GM20431 (cell line): Measurements from ENCODE around the gene GRM7.

Experiments used
- in situ Hi-C: fragments of 300-500 bp; cut with MseI, MboI; formaldehyde crosslinking; loops from one replicate; pipeline ENCODE4 v1.15.0; 2020; ENCODE audit warnings: low sequenced_read_pairs; ENCODE audit not compliant: unreplicated experiment

Gene GRM7

DNA sequence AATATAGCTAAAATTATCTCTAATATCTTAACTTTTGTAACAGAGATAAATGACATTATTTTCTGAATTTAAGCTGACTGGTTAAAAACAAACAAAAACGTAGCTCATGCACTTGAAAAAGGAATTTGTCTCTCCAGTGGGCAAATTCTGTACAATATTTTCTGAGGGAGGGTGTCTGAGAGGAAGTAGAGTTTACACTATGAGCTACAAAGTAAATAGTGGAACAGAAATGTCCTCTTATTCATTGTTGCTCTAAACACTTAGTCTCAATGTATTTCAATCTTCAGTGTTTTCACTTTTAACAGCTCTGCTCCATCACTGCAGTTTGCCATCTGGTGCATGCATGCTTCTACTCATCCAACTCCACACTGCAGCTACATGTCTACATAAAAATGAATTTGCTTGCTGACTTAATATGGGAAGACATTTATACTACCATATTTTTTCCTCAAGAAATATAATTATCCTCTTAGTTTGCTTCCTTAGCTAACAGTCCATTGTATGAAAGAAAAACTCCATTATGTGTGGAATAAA is 823.3 kb downstream of the GRM7 start:
- in situ Hi-C loops: no loop called here

DNA sequence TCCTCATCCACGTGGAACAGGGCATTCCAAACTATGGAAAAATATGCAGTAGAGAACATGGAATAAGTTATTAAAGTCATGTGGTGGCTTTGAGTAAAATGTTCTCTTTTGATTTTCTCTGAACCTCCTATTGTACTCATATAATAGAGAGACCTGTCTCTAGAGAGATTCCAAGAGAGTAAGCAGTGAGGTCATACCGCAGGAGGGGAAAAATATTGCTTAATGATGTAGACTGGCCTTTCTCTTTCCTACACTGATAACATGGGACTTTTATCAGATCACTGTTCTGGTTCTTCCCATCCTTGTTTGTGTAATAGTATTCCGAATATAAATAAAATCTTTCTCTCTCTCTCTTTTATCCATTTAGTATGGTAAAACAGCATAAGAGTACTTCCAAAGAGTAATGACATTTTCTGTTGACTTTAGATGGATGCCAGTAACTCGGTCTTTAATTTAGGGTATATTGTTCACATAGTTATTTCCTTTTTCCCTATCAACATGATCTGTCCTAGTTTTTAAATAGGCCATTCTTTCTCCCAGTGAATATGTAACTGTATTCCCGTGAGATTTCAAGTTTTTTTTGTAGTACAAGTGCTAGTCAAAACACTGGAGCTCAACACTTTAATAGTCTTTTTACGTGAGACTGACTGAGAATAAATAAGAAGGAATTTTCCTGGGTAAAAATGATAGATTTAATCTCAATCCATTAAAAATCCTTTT is 826.7 kb downstream of the GRM7 start:
- in situ Hi-C loops: no loop called here

DNA sequence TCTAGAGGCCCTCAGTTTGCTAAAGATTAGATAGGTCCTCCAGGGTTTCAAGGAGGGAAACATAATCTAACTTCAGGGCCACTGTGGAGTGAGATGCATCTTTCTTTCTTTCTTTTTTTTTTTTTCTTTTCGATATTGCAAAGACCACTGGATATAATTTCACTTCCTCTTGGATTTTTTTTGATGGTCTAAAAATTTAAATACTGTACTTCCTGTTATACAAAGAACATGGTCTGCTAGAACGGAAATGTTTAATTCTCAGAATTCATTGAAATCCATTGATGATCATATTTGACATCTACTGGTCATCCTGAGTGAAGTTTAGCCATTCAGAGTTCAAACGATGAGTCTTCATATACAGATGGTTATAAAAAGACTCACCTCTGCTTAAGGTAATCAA is 832.0 kb downstream of the GRM7 start:
- in situ Hi-C loops: no loop called here

DNA sequence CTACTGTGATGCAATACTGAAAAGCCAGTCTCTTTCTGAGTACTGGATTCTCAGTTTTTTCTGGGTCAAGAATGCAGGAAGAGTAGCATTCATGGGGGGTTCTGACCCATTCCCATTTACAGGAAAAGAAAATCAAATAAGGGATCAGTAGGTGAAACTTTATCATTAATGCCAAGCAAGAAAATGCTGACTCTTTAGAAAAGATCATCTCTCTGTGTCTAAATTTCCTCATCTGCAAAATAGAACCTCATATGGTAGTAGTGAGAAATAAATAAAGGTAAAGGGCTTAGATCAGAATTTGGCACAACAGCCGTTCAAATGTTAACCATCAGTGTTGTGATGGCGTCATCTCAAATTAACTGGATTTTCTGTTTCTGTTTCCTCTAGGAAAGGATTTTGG is 833.1 kb downstream of the GRM7 start:
- in situ Hi-C loops: no loop called here

DNA sequence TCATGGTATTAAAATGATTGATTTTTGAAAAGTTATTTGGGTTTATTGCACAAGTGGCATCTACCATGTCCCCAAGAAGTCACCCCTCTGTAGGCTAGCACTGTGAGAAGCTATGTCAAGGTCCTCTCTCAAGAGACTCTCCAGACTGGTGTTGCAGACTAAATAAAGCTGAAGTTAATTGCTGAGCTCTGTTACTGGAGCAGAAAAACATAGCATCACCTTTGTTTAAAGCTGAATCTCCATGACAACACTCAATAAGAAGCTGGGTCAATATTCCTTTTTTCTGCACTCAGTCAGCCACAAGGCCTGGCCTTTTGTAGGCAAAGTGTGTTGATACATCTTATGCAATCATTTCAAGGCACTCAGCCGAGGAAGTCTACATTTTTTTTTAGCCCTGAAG is 834.1 kb downstream of the GRM7 start:
- in situ Hi-C loops: no loop called here

DNA sequence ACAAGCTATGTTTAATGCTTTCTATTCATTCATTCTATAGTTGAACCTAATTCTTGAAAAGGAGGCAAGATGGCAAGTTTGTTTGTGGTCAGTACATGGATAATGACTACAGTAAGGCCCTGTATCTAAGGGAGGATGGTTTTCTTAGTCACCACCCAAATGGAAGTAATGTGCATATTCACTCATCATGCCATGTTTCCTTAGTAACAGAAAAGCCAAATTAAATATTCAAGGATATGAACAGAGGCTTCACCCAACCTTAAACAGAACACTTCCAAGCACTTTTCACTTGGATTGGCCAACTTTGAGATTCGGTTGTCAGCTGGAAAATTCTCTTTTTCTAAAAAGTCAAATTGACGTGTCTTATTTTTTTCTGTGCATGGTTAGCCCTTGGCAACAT is 835.4 kb downstream of the GRM7 start:
- in situ Hi-C loops: no loop called here

DNA sequence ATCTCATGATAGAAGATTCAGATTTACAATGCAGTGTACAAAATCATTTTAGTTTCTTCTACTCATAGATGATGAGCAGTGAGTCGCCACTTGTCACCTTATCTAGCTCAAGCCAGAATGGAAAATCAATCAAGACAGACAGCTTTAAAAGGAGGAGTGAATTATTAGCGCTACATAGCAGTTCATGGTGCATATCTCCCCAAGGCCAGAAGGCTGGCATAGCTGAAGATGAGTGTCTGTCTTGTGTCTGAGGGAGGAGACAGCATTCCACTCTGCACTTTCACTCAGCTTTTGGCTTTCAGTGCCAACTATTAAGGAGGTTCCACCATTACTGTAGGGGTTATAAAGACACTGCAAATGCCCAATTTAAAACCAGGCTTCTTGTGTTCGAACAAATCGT is 836.6 kb downstream of the GRM7 start:
- in situ Hi-C loops: no loop called here

DNA sequence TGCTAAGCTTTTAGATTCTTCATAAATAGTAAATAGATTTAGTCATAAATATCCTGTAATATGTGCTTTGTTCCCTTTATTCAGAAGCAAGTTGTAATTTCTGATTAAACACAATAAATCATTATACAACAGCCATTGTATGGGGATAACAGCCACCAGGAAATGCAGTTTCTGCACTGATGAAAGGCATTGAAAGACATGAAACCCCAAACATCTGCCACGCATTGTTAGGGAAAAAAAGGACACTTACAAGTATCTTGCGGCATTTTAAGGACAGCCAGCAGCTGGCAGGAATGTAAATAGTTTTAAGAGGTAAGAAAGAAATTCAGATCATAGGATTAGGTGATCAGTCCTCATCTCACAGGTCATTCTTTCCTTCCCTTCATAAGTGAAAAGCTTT is 839.6 kb downstream of the GRM7 start:
- in situ Hi-C loops: no loop called here

DNA sequence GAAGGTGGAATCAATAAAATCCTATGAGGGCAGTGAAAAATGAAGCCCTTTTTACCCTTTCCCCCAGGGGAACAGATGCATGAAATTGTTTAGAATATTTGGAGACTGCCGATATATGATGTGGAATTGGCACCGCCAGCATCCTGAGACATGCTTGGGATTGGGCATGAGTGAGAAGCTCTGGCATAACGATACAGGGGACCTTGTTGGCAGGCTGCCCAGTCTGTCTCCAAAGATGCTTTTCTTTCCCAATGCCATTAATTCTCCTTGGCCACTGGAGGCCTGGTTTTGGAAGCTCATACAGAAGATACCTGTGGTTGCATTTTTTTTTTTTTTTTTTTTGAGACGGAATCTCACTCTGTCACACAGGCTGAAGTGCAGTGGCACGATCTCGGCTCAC is 840.1 kb downstream of the GRM7 start:
- in situ Hi-C loops: no loop called here

DNA sequence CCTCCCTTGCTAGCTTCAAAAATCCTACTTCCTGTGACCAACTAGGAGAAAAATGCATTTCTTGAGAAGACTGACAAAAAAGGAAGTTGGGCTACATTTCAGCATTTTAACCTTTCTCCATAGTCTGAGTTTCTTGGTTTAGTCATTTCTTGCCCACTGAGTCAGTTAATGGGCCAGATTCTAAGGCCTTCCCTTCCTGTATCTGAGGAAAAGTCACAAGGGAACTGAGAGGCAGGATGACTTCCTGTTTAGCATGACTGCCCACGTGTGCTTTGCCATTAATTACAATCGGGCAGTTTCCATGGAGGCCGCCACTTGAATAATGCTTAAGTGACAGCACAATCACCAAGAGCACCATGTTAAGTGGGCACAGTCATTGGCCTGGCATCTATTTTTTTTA is 846.3 kb downstream of the GRM7 start:
- in situ Hi-C loops: no loop called here

DNA sequence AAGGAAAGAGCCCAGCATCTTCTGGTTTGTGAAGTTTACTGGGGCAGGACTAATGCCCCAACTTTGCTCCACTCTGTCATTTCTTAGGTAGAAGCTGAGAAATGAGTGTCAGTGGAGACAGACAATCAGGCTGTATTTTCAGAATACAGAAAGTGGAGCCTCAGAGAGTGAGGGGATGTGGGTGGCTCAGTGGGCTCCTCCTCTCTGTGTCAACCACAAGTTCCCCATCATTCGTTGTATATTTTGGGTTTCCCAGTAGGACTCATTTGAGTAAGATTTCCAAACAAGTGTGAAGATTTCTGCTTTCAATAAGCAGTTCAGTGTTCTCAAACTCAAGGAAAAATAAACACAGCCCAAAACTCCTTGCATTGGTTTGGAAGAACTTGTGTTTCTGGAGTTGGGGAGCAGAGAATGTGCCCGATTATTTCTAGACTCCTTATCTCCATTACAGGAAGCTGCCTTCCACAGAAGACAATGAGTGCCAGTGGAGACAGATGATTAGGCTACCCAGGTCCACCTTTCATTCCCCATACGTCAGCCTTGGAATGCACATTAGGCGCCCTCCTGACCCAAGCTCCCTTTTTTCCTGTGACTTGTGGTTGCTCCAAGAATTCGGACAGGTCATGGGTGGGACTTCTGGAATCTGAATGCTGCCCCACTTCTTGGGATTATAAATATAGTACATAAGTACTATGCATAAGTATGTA is 848.6 kb downstream of the GRM7 start:
- in situ Hi-C loops: no loop called here

DNA sequence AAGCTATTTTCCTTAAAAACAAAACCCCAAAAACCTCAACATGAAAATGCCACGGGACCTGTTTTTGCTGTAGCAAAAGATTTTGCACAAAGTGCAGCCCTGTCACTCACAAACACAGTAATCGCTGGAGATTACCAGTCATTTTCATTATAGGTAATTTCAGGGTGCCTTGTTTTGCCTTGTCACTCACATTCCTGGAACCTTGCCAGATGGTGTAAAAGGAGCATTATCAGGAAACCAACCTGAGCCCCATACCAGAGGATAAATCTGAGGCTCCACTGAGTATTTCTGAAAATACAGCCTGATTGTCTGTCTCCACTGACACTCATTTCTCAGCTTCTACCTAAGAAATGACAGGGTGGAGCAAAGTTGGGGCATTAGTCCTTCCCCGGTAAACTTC is 849.4 kb downstream of the GRM7 start:
- in situ Hi-C loops: no loop called here

DNA sequence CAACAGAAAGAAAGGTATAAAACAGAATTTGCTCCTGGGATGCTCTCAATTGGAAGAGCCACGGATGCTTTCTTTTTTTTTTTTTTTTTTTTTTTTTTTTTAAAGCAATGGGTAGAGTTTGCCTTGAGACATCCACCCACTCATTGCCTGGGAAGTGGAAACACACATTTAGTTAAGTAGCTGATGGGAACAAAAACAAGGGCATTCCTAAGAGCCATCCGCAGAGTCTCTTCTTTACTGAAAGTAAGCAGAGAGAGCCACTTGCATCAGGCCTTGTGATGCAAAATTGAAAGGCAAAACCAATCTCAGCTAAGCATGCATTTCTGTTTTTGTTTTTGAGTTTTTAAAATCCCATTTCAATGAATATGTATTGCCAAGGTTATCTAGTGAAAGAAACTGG is 852.8 kb downstream of the GRM7 start:
- in situ Hi-C loops: no loop called here

DNA sequence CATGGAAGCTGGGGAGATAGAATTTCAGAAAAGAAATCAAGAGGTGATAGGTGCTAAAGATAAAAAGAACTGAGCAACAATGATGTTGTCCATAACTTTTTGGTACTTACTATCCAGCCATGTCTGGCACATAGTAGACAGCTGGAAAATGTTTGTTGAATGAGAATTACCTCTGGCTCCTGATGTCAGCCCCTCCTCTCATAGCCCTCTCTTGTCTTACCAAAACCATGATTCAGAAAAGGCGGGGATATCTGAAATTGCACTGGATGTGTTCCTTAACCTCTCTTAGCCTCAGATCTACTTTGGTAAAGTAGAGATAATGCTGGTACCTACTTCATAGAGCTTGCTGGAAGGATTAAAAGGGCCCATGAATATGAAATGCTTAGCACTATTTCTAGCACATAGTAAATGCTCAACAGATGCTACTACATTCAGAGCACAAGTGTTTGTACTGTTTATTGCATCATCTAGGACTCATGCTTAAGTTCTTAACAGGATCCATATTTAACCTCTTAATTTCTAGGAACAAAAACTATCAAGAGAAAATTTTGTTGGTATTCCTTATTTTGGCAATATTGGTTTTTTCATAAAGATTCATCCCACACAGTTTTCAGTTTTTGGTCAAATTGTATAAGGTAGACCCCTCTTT is 859.9 kb downstream of the GRM7 start:
- in situ Hi-C loops: no loop called here

DNA sequence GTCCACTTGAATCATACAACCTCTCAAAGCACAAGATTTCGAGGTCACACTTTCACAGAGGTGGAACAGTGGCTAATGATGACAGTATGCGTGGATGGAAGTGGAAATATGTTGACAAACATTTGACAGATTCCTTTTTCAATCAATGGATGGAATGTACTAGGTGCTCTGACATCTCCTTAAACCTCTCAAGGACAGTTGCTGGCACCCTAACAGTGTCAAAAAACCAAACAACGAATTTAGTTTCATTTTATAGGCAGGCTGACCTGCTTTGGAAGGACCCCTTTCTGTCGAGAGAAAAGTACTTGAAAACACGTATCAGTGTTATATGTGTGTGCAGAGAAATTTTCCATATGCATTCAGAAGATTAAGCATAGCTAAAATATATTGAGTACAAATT is 861.0 kb downstream of the GRM7 start:
- in situ Hi-C loops: no loop called here

DNA sequence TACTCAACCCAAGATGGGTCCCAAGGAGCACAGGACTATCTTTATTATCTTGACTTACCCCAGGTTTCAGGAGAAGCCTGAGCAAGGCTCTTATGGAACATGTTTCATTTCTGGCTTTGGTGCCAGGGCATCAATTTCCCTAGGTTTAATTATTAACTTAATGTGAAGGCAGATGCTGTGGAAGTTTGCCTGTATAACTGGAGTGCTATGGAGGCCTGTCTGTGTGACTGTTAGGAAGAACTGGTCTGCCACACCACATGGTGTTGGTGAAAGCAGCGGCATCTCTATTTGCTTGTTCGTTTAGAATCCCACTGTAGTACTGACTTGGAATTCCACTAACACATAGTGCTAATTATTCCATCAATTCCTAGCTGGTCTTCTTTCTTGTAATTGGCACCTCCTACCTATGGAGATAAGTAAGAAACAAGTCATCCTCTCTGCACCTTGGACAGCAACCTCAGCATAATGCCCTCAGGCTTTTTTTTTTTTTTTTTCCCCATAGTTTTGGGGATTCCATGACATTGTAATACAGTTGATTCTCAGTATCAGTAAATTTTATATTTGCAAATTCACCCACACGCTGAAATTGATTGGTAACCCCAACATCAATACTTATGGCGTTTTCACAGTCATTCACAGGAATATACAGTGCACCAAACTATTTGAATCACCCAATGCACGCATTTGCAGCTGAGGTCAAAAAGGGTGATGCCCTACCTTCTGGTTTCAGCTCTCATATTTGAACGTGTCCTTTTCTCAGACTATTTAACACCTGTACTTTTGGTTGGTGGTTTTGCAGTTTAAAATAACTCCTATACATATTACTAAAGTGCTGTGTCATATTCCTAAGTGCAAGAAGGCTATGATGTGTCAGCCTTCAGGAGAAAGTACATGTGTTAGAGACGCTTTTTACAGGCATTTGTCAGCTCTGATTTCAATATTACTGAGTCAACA is 867.9 kb downstream of the GRM7 start:
- in situ Hi-C loops: no loop called here

DNA sequence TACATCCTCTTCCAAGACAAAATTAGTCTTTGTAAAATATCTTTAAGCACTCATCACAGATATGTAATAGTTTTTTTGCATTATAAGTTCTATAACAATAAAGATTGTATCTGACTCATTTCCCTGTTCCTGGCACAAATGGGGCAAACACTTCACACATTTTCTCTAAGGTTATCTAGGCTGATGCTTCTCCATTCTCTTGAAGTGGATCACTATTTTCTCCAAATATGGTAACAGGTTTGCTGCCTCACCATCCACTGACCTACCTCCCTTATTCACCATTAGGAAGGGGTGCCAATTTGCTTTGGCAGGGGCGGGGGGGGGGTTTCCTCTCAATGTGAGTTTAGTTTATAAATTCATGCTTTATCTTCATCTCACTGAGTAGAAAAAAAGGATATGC is 873.0 kb downstream of the GRM7 start:
- in situ Hi-C loops: no loop called here

DNA sequence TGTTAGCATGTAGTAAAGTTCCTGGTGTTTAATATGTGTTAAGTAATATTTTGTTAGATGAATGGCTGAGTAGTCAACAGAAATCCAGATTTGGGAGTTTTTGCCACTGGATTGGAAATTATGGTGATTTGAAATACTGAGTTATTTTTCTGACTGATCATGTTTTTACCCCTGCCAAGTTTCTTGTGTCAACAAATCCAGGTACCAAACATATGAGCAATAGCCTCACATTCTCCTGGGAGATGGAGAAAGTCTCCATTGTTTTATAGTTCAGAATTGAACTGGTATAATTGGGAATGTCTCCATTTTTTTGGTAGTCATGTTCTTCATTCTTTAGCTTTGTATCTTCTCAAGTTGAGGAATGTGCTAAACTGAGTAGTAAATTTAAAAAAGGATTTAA is 873.5 kb downstream of the GRM7 start:
- in situ Hi-C loops: no loop called here

DNA sequence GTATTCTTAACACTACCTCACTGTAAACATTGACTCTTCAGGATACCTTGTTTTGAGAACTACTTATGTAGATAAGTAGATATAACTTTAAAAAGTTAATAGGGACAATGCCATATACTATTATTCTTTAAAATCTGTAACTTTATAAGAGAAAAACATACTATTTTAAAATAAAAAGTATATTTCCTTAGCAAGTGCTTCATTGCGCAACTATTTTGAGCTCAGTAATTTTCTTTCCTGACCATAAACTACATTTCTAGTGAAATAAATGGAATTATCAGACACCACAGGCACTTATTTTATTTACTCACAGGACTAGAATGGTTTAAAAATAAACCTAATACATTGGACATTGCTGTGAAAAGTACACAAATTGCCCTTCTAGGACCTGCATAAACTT is 876.3 kb downstream of the GRM7 start:
- in situ Hi-C loops: no loop called here

DNA sequence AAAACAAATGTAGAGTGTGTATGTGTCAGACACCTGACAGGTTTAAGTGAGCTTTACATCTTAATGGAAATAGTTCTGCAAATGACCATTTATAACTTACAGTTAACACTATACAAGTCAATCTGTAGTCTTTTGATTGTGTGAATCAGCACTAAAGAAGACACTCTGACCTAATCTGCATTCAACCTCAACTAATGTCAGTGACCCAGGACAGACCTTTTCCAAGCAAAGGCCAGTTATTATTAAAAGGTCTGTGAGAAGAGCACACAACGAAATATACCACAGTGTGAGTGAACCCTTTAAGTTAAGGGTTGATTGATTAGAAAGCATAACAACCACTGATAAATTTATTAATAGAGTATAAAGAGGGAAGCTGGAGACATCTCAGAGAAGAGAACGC is 878.8 kb downstream of the GRM7 start:
- in situ Hi-C loops: no loop called here
